Activated CD4-positive, alpha-beta T cell treated with anti-CD3 and anti-CD28 coated beads, Interleukin-2, Interleukin-4, amounts not matched to agents 100 ng/mL and 50 ng/mL, durations not matched to agents 16 hours and 8 hours (primary cell): ENCODE measurements around the gene MGAM2.

Source experiments
- DNase-seq: peaks from one replicate; pipeline ENCODE4 v3.0.0-alpha.2; 2020; ENCODE audit warnings: low spot score

The MGAM2 gene

DNA sequence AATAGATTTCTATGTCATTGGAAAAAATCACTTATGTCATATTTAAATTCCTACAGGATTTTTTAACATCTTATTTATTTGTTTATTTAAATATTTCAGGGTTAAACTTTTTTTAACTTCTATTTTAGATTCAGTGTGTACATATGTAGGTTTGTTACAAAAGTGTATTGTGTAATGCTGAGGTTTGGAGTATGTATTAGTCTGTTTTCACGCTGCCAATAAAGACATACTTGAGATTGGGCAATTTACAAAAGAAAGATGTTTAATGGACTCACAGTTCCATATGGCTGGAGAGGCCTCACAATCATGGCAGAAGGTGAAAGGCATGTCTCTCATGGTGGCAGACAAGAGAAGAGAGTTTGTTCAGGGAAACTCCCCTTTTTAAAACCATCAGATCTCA lies 65.4 kb downstream of the MGAM2 start:
- no peak for DNase-seq

- DNase-seq = peak; percentile 6
Observed at GRCh38 chr7:142177869-142178268, 66.4 kb downstream of the MGAM2 start.

- DNase-seq = no peak
Observed at GRCh38 chr7:142180426-142180825, 68.9 kb downstream of the MGAM2 start.

DNA sequence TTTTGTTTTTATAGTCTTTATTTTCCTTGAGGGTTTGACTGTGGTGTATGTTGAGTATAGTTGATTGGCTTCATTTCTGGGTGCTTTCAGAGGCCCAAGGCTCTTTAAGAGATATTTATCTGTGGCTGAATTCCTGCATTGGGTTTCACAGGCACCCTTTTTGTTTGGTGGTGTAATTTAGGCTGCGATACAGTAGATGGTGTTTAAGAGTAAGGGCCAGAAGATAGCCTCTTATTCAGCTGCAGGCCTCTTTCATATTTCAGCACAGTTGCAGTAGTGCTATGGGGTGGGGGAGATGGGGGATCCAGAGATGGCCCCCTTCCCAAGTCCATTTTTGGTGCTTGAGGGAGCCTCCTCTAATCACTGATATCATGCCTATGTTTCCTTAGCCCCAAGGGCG lies 69.7 kb downstream of the MGAM2 start:
- no peak for DNase-seq

DNA sequence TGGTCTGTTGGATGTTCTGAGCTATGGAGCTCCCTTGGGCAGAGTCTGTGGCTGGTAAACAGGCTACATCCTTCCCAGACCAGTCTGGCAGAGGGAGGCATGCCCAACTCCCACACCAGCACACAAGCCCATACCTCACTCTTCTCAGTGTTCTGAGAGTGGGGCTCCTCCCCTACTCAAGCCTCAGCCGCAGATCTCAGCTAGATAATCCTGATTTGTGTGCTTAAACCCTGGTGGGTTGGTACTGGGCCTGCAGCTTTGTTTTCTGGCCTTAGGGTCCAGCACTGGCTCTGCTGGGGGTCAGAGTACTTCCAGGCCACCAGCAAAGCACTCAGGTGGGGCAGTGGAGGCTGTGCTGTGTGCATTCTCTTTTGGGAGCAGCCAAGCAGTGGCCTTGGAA lies 70.4 kb downstream of the MGAM2 start:
- DNase-seq = no peak

DNA sequence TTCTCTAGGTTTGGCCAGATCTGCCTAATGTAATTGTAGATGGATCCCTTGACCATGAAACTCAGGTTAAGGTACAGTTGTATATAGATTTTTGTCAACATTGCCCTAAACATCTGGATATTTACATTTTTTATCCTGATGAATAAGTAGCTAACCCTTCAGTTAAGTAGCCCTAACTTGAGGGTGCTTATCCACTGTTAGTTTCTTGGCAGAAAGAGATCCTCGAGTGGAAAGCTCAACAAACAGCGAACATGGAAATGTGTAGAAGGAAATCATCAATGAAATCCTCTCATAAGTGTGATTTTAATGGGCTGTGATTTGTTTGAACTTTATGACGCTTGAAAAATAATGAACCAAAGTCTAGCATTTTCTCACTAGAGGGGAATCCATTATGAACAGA lies 73.6 kb downstream of the MGAM2 start:
- no peak for DNase-seq

DNA sequence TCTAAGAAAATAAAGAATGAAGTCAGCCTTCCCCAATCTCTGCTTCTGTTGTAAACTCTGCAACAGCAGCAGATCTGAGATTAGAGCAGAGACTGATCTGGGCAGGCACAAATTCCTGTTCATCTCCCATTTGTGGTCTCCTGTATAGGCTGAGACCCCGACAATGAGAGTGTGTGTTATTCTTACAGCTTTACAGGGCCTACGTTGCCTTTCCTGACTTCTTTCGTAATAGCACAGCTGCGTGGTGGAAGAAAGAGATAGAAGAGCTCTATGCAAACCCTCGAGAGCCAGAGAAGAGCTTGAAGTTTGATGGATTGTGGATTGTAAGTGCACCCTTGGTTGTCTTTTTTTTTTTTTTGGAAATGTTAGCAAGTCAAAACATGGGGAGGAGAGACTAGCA lies 74.3 kb downstream of the MGAM2 start:
- no peak for DNase-seq

DNA sequence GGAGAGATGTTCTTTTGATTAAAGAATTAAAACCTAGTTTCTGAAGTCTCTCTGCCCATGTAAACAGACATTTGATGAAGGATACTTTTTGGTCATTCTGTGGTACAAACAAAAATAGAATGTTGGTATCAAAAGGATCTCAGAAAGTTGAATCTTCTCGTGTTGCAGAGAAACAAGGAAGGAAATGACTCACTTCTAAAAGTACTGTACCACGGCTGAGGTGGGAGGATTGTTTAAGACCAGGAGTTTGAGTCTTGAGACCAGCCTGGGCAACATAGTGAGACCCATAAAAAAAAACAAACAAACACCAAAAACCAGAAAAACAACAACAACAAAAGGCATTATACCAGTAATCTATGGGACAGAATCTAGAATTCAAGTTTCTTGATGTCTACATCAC lies 76.6 kb downstream of the MGAM2 start:
- peak; percentile 8 for DNase-seq

- DNase-seq = no peak
Observed at GRCh38 chr7:142188846-142189245, 77.3 kb downstream of the MGAM2 start.

DNA sequence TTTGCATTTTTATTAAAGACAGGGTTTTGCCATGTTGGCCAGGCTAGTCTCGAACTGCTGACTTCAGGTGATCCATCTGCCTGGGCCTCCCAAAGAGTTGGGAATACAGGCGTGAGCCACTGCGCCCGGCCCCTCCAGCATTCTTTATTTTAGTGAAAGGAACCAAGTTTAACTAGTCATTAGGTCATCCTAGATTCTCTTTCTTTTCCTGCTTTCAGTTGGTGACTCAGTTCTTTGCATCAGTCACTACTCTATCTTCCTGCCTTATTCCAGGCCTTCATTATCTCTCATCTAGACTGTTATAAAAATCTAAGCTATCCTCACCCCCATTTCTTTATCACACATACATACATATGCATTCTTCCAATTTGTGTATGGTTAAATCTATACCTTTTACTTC lies 82.7 kb downstream of the MGAM2 start:
- no peak for DNase-seq

DNA sequence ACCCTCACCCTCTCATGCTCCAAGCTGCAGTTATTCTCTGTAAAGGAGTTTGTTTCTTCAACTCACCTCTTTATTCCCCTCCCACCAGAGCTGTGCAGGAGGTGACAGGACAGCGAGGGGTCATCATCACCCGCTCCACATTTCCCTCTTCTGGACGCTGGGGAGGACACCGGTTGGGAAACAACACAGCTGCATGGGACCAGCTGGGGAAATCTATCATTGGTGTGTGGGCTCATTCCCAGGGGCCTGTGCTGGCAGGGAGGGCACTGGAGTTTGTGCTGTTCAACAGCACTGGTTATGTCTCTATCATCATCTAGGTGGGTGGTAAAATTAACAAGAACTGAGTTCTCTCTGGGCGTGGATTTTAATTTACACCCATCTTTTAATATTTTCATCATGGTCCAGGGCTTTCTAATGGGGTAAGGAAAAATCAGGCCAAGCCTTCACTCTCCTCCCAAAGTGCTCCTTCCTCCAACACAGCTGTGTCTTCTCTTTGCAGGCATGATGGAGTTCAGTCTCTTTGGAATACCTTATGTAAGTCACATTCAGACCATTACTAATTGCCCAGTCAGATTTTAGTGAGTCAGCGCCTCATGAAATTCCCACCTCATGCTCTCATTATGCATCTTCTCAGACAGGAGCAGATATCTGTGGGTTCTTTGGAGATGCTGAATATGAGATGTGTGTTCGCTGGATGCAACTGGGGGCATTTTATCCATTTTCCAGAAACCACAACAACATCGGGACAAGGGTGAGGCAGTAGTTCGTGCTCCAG lies 84.7 kb downstream of the MGAM2 start:
- no peak for DNase-seq

GRCh38 chr7:142200206-142200605 lies 88.7 kb downstream of the MGAM2 start:
- DNase-seq = no peak

DNA sequence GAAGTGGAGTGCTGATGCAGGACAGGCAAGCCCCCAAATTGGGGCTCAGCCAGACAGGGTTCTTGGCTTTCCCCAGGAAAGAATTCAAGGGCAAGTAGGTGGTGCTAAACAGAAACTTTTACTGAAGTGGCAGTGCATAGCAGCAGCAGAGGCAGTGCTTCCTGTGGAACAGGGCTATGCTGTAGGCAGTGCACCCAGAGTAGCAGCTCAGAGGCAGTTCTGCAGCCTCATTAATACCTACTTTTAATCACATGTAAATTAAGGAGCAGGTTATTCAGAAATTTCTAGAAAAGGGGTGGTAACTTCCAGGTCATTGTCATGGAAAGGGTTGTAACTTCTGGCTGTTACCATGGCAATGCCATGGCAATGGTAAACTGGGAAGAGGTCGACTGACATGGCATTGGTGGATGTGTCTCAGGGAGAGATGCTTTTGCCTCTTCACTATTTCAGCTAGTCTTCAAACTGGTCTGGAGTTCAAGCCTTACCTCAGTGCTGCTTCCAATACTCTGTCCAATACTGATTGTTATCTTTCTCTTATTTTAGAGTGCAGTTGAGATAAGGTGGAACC lies 117.1 kb downstream of the MGAM2 start:
- DNase-seq = no peak

DNA sequence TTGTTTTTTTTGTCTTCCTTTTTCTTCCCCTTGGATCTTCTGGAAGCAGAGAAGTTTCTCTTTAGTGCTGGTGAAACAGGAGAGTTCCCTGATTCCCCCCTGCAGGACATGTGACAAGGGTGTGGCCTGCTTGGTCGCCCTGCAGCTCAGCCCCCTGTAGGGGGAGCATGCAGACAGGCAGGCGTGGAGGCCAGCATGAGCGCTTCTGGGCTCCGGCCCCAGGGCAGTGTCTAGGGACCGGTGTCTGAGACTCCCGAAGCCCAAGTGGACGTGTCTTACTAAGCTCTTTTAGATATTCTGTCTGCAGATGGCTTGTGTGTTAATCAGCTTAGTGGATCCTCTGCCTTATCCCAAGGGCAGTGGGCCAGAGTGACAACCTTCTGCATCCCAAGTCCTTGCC lies 120.2 kb downstream of the MGAM2 start:
- DNase-seq = no peak

DNA sequence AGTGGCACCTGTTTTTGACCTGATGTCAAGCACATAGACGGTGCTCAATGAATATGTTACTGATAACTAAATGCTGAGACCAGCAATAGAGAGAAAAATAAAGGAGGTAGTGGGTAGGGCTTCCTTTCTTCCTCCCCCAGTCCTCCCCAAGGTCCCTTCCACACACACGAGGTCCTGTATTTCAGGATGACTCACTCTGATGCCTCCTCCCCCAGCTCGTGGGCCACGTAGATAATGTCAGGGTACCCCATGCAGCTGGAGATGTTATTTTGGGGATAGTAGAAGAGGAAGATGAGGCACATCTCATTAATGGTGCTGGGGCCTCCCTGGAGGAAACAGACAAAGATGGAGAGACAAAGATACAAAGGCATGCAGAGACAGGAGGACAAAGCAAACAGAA lies 129.0 kb downstream of the MGAM2 start:
- no peak for DNase-seq

DNA sequence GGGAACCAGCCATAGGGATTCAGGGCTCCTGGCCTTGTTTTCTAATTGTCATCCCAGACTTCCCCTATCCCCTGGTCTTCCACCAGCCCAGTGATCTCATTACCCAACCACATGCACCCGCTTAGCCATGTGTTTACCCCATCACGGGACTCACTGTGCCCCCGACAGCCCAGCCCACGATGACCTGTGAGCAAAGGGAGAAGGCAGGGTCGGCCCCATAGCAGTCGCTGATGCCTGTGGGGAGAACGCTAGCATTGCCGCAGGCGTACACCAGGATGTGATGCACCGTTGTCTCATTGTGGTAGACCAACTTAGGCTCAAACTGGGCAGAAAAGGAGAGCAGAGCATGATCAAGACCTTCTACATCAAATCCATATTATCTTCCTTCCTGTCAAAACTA lies 132.3 kb downstream of the MGAM2 start:
- DNase-seq = no peak

GRCh38 chr7:142248166-142249160 lies 136.9 kb downstream of the MGAM2 start:
- DNase-seq = no peak

DNA sequence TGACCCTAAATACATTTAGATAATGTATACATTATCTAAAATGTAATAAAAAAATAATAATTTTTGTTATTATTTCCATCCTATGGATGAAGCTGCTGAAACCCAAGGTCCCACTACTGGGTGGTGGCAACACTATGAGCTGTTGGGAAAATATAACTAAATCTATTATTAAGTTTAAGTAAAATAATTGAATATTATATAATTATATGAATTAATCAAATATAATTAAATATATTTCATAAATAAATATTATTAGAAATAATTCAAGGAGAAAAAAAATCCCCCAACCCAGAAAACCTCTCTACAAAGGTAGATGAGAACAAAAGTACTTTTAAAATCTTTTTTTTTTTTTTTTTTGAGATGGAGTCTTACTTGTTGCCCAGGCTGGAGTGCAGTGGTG lies 138.4 kb downstream of the MGAM2 start:
- DNase-seq = no peak

- no peak for DNase-seq
Observed at GRCh38 chr7:142250705-142251104, 139.2 kb downstream of the MGAM2 start.

GRCh38 chr7:142257958-142258357 lies 146.4 kb downstream of the MGAM2 start, which contains the start of gene PRSS58:
PRSS58 (minus strand) TSS chr7:142258058; CDS start chr7:142257707, 351 bp downstream.
- no peak for DNase-seq

DNA sequence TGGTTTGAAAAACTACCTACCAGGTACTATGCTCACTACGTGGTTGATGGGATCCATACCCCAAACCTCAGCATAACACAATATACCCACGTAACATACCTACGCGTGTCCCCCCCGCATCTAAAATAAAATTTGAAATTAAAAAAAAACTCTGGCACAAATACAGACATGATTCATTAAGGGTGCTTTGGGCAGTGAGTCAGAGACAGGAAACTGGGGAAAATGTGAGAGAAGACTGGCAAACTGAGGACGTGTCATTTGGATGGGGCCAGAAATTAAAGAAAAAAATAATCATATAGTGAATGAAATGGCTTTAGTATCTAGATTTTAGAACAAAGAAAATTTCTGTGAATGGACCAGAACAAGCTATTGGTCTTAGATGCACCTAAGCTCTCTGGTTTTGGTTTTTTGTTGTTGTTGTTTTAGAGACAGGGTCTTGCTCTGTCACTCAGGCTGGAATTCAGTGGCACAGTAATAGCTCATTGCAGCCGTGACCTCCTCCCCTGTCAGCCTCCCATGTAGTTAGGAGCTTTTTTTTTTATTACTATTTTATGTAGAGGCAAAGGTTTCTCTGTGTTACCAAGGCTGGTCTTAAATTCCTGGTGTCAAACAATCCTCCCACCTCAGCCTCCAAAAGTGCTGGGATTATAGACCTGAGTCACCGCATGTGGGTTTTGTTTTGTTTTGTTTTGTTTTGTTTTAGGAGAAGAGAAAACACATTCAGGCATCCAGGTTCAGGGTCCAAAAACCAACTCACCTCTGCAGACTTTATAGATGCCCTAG lies 152.3 kb downstream of the MGAM2 start:
- DNase-seq = no peak
